ENCODE measurements around the gene GARNL3.

Gene GARNL3

GRCh38 chr9:127356906-127357305 is 92.3 kb downstream of the GARNL3 start:
- Histone ChIP-seq H3F3A (ENCODE audit: low read depth) (no peaks in the 10 kb centered on the region), H3K9ac (ENCODE audit: low read depth, low read length, poor library complexity, severe bottlenecking) (no peak overlapping the region), H3K36me3 (ENCODE audit: insufficient read depth, low read length) (no peaks in the 10 kb centered on the region), H3K4me1 (ENCODE audit: insufficient read depth, low read length, poor library complexity, severe bottlenecking) (peaks cover 12% of the 10 kb centered on the region), H4K20me1 (ENCODE audit: insufficient read depth, low read length, poor library complexity, severe bottlenecking) (no peaks in the 10 kb centered on the region), H2AFZ (ENCODE audit: low read length) (no peak overlapping the region), H3K9me3 (ENCODE audit: insufficient read depth, low read depth, low read length) (no peaks in the 10 kb centered on the region), H3K27me3 (ENCODE audit: insufficient read depth, low read length, poor library complexity, severe bottlenecking) (no peaks in the 10 kb centered on the region), H3K4me3 (ENCODE audit: low read length, poor library complexity, severe bottlenecking) (no peak overlapping the region), H3K79me2 (ENCODE audit: insufficient read depth, low read length) (no peaks in the 10 kb centered on the region), H3K9me2 (replicated peaks; ENCODE audit: low read depth, low read length) (no peaks in the 10 kb centered on the region), H3K4me2 (ENCODE audit: low read depth, low read length, poor library complexity, severe bottlenecking) (no peak overlapping the region)
- no peak for TF ChIP-seq CTCF (conservative IDR thresholded peaks at IDR 0.05; ENCODE audit: low read length)

- H3K4me3 ChIP-seq (ENCODE audit: low read length, poor library complexity, severe bottlenecking) = no peak overlapping the region
Measured at GRCh38 chr9:127358023-127358535, 93.5 kb downstream of the GARNL3 start.

GRCh38 chr9:127358770-127359169 is 94.2 kb downstream of the GARNL3 start:
- Histone ChIP-seq H4K20me1 (ENCODE audit: insufficient read depth, low read length, poor library complexity, severe bottlenecking) (no peaks in the 10 kb centered on the region), H3K4me1 (ENCODE audit: insufficient read depth, low read length, poor library complexity, severe bottlenecking) (peaks cover 12% of the 10 kb centered on the region), H3K4me3 (ENCODE audit: low read length, poor library complexity, severe bottlenecking) (no peak overlapping the region), H3K9me3 (ENCODE audit: insufficient read depth, low read depth, low read length) (no peaks in the 10 kb centered on the region), H2AFZ (ENCODE audit: low read length) (no peak overlapping the region), H3F3A (ENCODE audit: low read depth) (no peaks in the 10 kb centered on the region), H3K9ac (ENCODE audit: low read depth, low read length, poor library complexity, severe bottlenecking) (no peak overlapping the region), H3K79me2 (ENCODE audit: insufficient read depth, low read length) (no peaks in the 10 kb centered on the region), H3K27me3 (ENCODE audit: insufficient read depth, low read length, poor library complexity, severe bottlenecking) (peaks cover under 1% of the 10 kb centered on the region), H3K9me2 (replicated peaks; ENCODE audit: low read depth, low read length) (no peaks in the 10 kb centered on the region), H3K36me3 (ENCODE audit: insufficient read depth, low read length) (no peaks in the 10 kb centered on the region), H3K4me2 (ENCODE audit: low read depth, low read length, poor library complexity, severe bottlenecking) (no peak overlapping the region)
- TF ChIP-seq CTCF (conservative IDR thresholded peaks at IDR 0.05; ENCODE audit: low read length) (no peak), EZH2phosphoT487 (IDR thresholded peaks at IDR 0.05; ENCODE audit: borderline replicate concordance) (no peak)

More at GRCh38 chr9:127358023-127358535, 93.5 kb downstream of the GARNL3 start:
- no peaks in the 10 kb centered on the region for H4K20me1 ChIP-seq (ENCODE audit: insufficient read depth, low read length, poor library complexity, severe bottlenecking)
- H3K27me3 ChIP-seq (ENCODE audit: insufficient read depth, low read length, poor library complexity, severe bottlenecking) = no peaks in the 10 kb centered on the region
- H3K4me2 ChIP-seq (ENCODE audit: low read depth, low read length, poor library complexity, severe bottlenecking) = no peak overlapping the region
- H3F3A ChIP-seq (ENCODE audit: low read depth) = no peaks in the 10 kb centered on the region
- H3K9me3 ChIP-seq (ENCODE audit: insufficient read depth, low read depth, low read length) = no peaks in the 10 kb centered on the region
- H3K4me1 ChIP-seq (ENCODE audit: insufficient read depth, low read length, poor library complexity, severe bottlenecking) = peaks cover 12% of the 10 kb centered on the region
- no peak for TF ChIP-seq CTCF (conservative IDR thresholded peaks at IDR 0.05; ENCODE audit: low read length)
- no peak for TF ChIP-seq EZH2phosphoT487 (IDR thresholded peaks at IDR 0.05; ENCODE audit: borderline replicate concordance)
- no peaks in the 10 kb centered on the region for H3K9me2 ChIP-seq (replicated peaks; ENCODE audit: low read depth, low read length)
- H3K9ac ChIP-seq (ENCODE audit: low read depth, low read length, poor library complexity, severe bottlenecking) = no peak overlapping the region
- no peaks in the 10 kb centered on the region for H3K79me2 ChIP-seq (ENCODE audit: insufficient read depth, low read length)
- H3K36me3 ChIP-seq (ENCODE audit: insufficient read depth, low read length) = no peaks in the 10 kb centered on the region
- no peak overlapping the region for H2AFZ ChIP-seq (ENCODE audit: low read length)

All from Loucy (cell line).